Testis (tissue), 3 donors: ENCODE data around the gene IKZF1. TPM values are rescaled to one million over a fixed set of nuclear protein-coding genes. Genes with fewer than 3 reads are reported as not detected.

Experiments used
- DNase-seq: peaks from one replicate; pipeline ENCODE4 v3.0.0-alpha.2; 2019
- H3K27ac ChIP-seq, 2 donors: fragments of 200-600 bp; sonication (generic); one replicate each; pipeline ENCODE4 v1.5.1; 2019
- H3K27me3 ChIP-seq: fragments of 200-600 bp; sonication (generic); one replicate; pipeline ENCODE4 v1.5.1; 2019
- H3K36me3 ChIP-seq: fragments of 200-600 bp; sonication (generic); one replicate; pipeline ENCODE4 v1.5.1; 2017; ENCODE audit warnings: low read depth; ENCODE audit errors: missing control alignments
- H3K4me1 ChIP-seq: fragments of 200-600 bp; sonication (generic); one replicate; pipeline ENCODE4 v1.5.1; 2019
- H3K4me3 ChIP-seq, 2 donors: fragments of 200-600 bp; sonication (generic); one replicate each; pipeline ENCODE4 v1.5.1; 2017 to 2019
- H3K9me3 ChIP-seq: fragments of 200-600 bp; sonication (generic); one replicate; pipeline ENCODE4 v1.5.1; 2017
- CTCF ChIP-seq, 3 experiments: fragments of 450-650 bp in 2 of 3; fragments of 200-600 bp in 1 of 3; sonication (generic) in 1 of 3; IDR thresholded peaks; one replicate each; pipeline ENCODE4 v1.5.1; 2016 to 2019; ENCODE audit warnings: antibody characterized with exemption in 3 of 3, mild to moderate bottlenecking in 2 of 3, moderate library complexity in 1 of 3
- POLR2A ChIP-seq: fragments of 450-650 bp; IDR thresholded peaks from one replicate; pipeline ENCODE4 v1.6.1; 2017; ENCODE audit warnings: antibody characterized with exemption, mild to moderate bottlenecking, moderate library complexity
- WGBS, 2 donors: methylation state at CpG; one replicate each; pipeline ENCODE4 v1.1.5; 2018; 5-methylcytosine and 5-hydroxymethylcytosine counted together
- intact Hi-C: fragments of 100-400 bp; cut with DNase I; formaldehyde crosslinking; loops from one replicate; pipeline ENCODE4 v1.15.1; 2023; ENCODE audit warnings: low total_unique reads
- polyA plus RNA-seq: library from polyadenylated mRNA; stranded (reverse); fragments of 350-450 nt; fragmentation: Illumina TruSeq; extraction: RNeasy Lipid Tissue Mini Kit (QIAGEN cat#74804); gene quantifications from one replicate; pipeline ENCODE4 v1.2.3, GENCODE V29; 2014; ENCODE audit warnings: low read depth, low replicate concordance; ENCODE audit not compliant: insufficient read depth
- total RNA-seq, 2 donors: library from RNA; depleted of rRNA; stranded (reverse); fragments of >200 nt; gene quantifications; one replicate each; pipeline ENCODE4 v1.2.3, GENCODE V29; 2016

The IKZF1 gene
- total and polyA plus RNA-seq, 3 donors from 2014 or later: 4.2 to 10.4 (median 9.9) TPM

- WGBS, 2 donors: 72 to 82% methylated on average over 11 to 15 of the region's 15 CpGs
- TF ChIP-seq CTCF (IDR thresholded peaks at IDR 0.05): no peak
- TF ChIP-seq POLR2A: no peak
Measured at GRCh38 chr7:50356212-50356944, 51.9 kb downstream of the IKZF1 start.

GRCh38 chr7:50356945-50357268 is 52.4 kb downstream of the IKZF1 start:
- Histone ChIP-seq H3K4me3 (no peak overlapping the region), H3K9me3 (no peaks in the 10 kb centered on the region), H3K36me3 (no peaks in the 10 kb centered on the region), H3K27ac (no peak overlapping the region), H3K4me1 (no peaks in the 10 kb centered on the region), H3K27me3 (no peaks in the 10 kb centered on the region)
- intact Hi-C loops: no loop called here
- DNase-seq: no peak
- WGBS, 2 donors: 89 to 97% methylated on average over 7 of the region's 7 CpGs
- TF ChIP-seq CTCF (IDR thresholded peaks at IDR 0.05) (no peak), POLR2A (no peak)

More at GRCh38 chr7:50356212-50356944, 51.9 kb downstream of the IKZF1 start:
- H3K36me3 ChIP-seq: no peaks in the 10 kb centered on the region
- intact Hi-C loops: no loop called here
- no peak overlapping the region for H3K4me3 ChIP-seq
- no peaks in the 10 kb centered on the region for H3K27me3 ChIP-seq
- H3K9me3 ChIP-seq: no peaks in the 10 kb centered on the region
- no peak overlapping the region for H3K27ac ChIP-seq
- no peaks in the 10 kb centered on the region for H3K4me1 ChIP-seq
- DNase-seq: no peak

- H3K36me3 ChIP-seq: no peaks in the 10 kb centered on the region
- no peaks in the 10 kb centered on the region for H3K27me3 ChIP-seq
- no peak overlapping the region for H3K4me3 ChIP-seq
- H3K27ac ChIP-seq: no peak overlapping the region
- no peaks in the 10 kb centered on the region for H3K9me3 ChIP-seq
- H3K4me1 ChIP-seq: no peaks in the 10 kb centered on the region
- WGBS, 2 donors: 93 to 95% methylated on average over 8 of the region's 8 CpGs
- TF ChIP-seq POLR2A: no peak
- TF ChIP-seq CTCF (IDR thresholded peaks at IDR 0.05): no peak
- intact Hi-C loops: no loop called here
- no peak for DNase-seq
Measured at GRCh38 chr7:50357426-50357825, 52.9 kb downstream of the IKZF1 start.

- WGBS, 2 donors: 79 to 87% methylated on average over 12 to 13 of the region's 13 CpGs
- Histone ChIP-seq H3K27ac (no peak overlapping the region), H3K4me1 (no peaks in the 10 kb centered on the region), H3K9me3 (no peaks in the 10 kb centered on the region), H3K4me3 (no peak overlapping the region), H3K36me3 (no peaks in the 10 kb centered on the region), H3K27me3 (no peaks in the 10 kb centered on the region)
- intact Hi-C loops: no loop called here
- TF ChIP-seq CTCF (IDR thresholded peaks at IDR 0.05) (no peak), POLR2A (no peak)
- no peak for DNase-seq
Measured at GRCh38 chr7:50358041-50358705, 53.7 kb downstream of the IKZF1 start.

- no peaks in the 10 kb centered on the region for H3K36me3 ChIP-seq
- H3K27me3 ChIP-seq: no peaks in the 10 kb centered on the region
- no peak overlapping the region for H3K4me3 ChIP-seq
- no peaks in the 10 kb centered on the region for H3K9me3 ChIP-seq
- TF ChIP-seq POLR2A (no peak), CTCF (IDR thresholded peaks at IDR 0.05) (no peak)
- WGBS, 2 donors: 74 to 79% methylated on average over 5 of the region's 5 CpGs
- no peak for DNase-seq
- H3K27ac ChIP-seq: no peak overlapping the region
- intact Hi-C loops: no loop called here
- H3K4me1 ChIP-seq: no peaks in the 10 kb centered on the region
Measured at GRCh38 chr7:50358779-50359178, 54.3 kb downstream of the IKZF1 start.
